Tibial artery (tissue), 4 donors: ENCODE results near the gene CORO2B.

Experiments
- DNase-seq, 2 donors: peaks; one replicate each; pipeline ENCODE4 v3.0.0-alpha.2; 2019
- H3K27ac ChIP-seq, 2 donors: fragments of 200-600 bp; sonication (generic) in 1 of 2; 1 replicate in 1 of 2; 2 replicates in 1 of 2; pipeline ENCODE4 v1.5.1; 2018 to 2019; ENCODE audit warnings: mild to moderate bottlenecking in 1 of 2
- H3K27me3 ChIP-seq, 2 donors: fragments of 200-600 bp; sonication (generic) in 1 of 2; one replicate each; pipeline versions ENCODE4 v1.5.1 to v1.6.0; 2016 to 2019
- H3K36me3 ChIP-seq, 3 donors: fragments of 200-600 bp; sonication (generic) in 2 of 3; one replicate each; pipeline ENCODE4 v1.5.1; 2016 to 2019; ENCODE audit warnings: mild to moderate bottlenecking in 2 of 3
- H3K4me1 ChIP-seq, 4 donors: fragments of 200-600 bp; sonication (generic) in 2 of 4; 1 replicate in 3 of 4; 2 replicates in 1 of 4; pipeline ENCODE4 v1.5.1; 2016 to 2019
- H3K4me3 ChIP-seq, 2 donors: fragments of 200-600 bp; sonication (generic) in 1 of 2; 1 replicate in 1 of 2; 2 replicates in 1 of 2; pipeline ENCODE4 v1.5.1; 2018 to 2019; ENCODE audit warnings: mild to moderate bottlenecking in 2 of 2
- H3K9me3 ChIP-seq, 3 donors: fragments of 200-600 bp; sonication (generic) in 1 of 3; one replicate each; pipeline ENCODE4 v1.5.1; 2016 to 2019
- CTCF ChIP-seq, 2 experiments: fragments of 200-600 bp in 1 of 2; fragments of 450-650 bp in 1 of 2; IDR thresholded peaks; one replicate each; pipeline ENCODE4 v1.5.1; 2017 to 2019; ENCODE audit warnings: antibody characterized with exemption in 2 of 2, mild to moderate bottlenecking in 1 of 2, moderate library complexity in 1 of 2
- intact Hi-C: fragments of 100-400 bp; cut with DNase I; formaldehyde crosslinking; loops from one replicate; pipeline ENCODE4 v1.15.0; 2023; ENCODE audit warnings: low total_unique reads

Gene CORO2B

GRCh38 chr15:68765602-68766368, 187.0 kb downstream of the CORO2B start:
- no peaks in the 10 kb centered on the region for H3K4me1 ChIP-seq
- DNase-seq = no peak
- no peak overlapping the region for H3K4me3 ChIP-seq
- peaks cover 0 to 3% of the 10 kb centered on the region in 2 donors for H3K27me3 ChIP-seq
- H3K36me3 ChIP-seq = no peaks in the 10 kb centered on the region
- H3K9me3 ChIP-seq = no peaks in the 10 kb centered on the region
- no peak overlapping the region for H3K27ac ChIP-seq
- TF ChIP-seq CTCF (IDR thresholded peaks at IDR 0.05) = no peak
- intact Hi-C loops = no loop called here

GRCh38 chr15:68767833-68768232, 189.0 kb downstream of the CORO2B start:
- Histone ChIP-seq H3K27ac (no peak overlapping the region), H3K36me3 (no peaks in the 10 kb centered on the region), H3K9me3 (no peaks in the 10 kb centered on the region), H3K4me1 (no peaks in the 10 kb centered on the region), H3K4me3 (no peak overlapping the region), H3K27me3 (peaks cover 0 to 3% of the 10 kb centered on the region in 2 donors)
- intact Hi-C loops = no loop called here
- TF ChIP-seq CTCF (IDR thresholded peaks at IDR 0.05) = no peak
- DNase-seq = no peak

GRCh38 chr15:68768321-68768720, 189.5 kb downstream of the CORO2B start:
- Histone ChIP-seq H3K27ac (no peak overlapping the region), H3K4me3 (no peak overlapping the region), H3K9me3 (no peaks in the 10 kb centered on the region), H3K4me1 (no peaks in the 10 kb centered on the region), H3K36me3 (no peaks in the 10 kb centered on the region), H3K27me3 (peaks cover 0 to 3% of the 10 kb centered on the region in 2 donors)
- intact Hi-C loops = no loop called here
- no peak for TF ChIP-seq CTCF (IDR thresholded peaks at IDR 0.05)
- no peak for DNase-seq

- intact Hi-C loops = no loop called here
- H3K9me3 ChIP-seq = no peaks in the 10 kb centered on the region
- H3K4me1 ChIP-seq = peaks cover 0 to 3% (median 0%) of the 10 kb centered on the region in 4 donors
- H3K4me3 ChIP-seq = no peak overlapping the region
- peak in 1 of 2 donors; percentile 37 for DNase-seq
- no peak for TF ChIP-seq CTCF (IDR thresholded peaks at IDR 0.05)
- H3K27me3 ChIP-seq = peaks cover 0 to 3% of the 10 kb centered on the region in 2 donors
- H3K27ac ChIP-seq = no peak overlapping the region
- H3K36me3 ChIP-seq = no peaks in the 10 kb centered on the region
These were observed 190.9 kb downstream of the CORO2B start for GRCh38 chr15:68769702-68770101.

GRCh38 chr15:68770216-68770615, 191.4 kb downstream of the CORO2B start:
- Histone ChIP-seq H3K27me3 (peaks cover 0 to 3% of the 10 kb centered on the region in 2 donors), H3K4me3 (no peak overlapping the region), H3K36me3 (no peaks in the 10 kb centered on the region), H3K9me3 (no peaks in the 10 kb centered on the region), H3K4me1 (peaks cover 0 to 8% (median 3%) of the 10 kb centered on the region in 4 donors), H3K27ac (no peak overlapping the region)
- intact Hi-C loops = no loop called here
- DNase-seq = peak in 1 of 2 donors; percentile 40
- no peak for TF ChIP-seq CTCF (IDR thresholded peaks at IDR 0.05)
